ENCODE results near the gene ZNF319. TPM values are rescaled to one million over a fixed set of nuclear protein-coding genes. Genes with fewer than 3 reads are reported as not detected.

The ZNF319 gene
- total RNA-seq, 3 donors from 2014 or later (not counting 1 experiment from before 2014, with no cell fraction given), result 15.9 to 31.3 (median 29.3) TPM

- no peaks in the 10 kb centered on the region for H3K27me3 Mint-ChIP-seq (ENCODE audit: low read depth in 2 of 2)
- intact Hi-C loops (cut with micrococcal nuclease), result no loop called here
- H3K27ac Mint-ChIP-seq, result no peak overlapping the region
- Histone ChIP-seq H3K36me3 (ENCODE audit: control insufficient read depth, insufficient read depth, low read length) (no peaks in the 10 kb centered on the region), H3K4me1 (ENCODE audit: control insufficient read depth, insufficient read depth, low read length) (no peaks in the 10 kb centered on the region), H3K4me3 (ENCODE audit: low read length) (no peak overlapping the region), H3K27ac (ENCODE audit: low read length) (no peak overlapping the region), H3K9me3 (ENCODE audit: control insufficient read depth, insufficient read depth, low read length) (no peaks in the 10 kb centered on the region), H3K27me3 (ENCODE audit: control insufficient read depth, insufficient read depth, low read length) (no peaks in the 10 kb centered on the region)
- DNase-seq (no peak), ATAC-seq (no peak)
- no peaks in the 10 kb centered on the region for H3K9me3 Mint-ChIP-seq
- TF ChIP-seq CTCF (IDR thresholded peaks at IDR 0.05), result no peak
- WGBS (ENCODE audit: insufficient coverage), result 90% methylated on average over 7 of the region's 7 CpGs
- H3K36me3 Mint-ChIP-seq, result no peaks in the 10 kb centered on the region
- H3K4me1 Mint-ChIP-seq, result no peaks in the 10 kb centered on the region
- H3K4me3 Mint-ChIP-seq, result no peak overlapping the region
These were observed 39.5 kb downstream of the ZNF319 start for GRCh38 chr16:57960826-57961472.

GRCh38 chr16:57960310-57960709 is 40.2 kb downstream of the ZNF319 start:
- no peak for TF ChIP-seq CTCF (IDR thresholded peaks at IDR 0.05)
- Mint-ChIP-seq H3K4me1 (no peaks in the 10 kb centered on the region), H3K36me3 (no peaks in the 10 kb centered on the region), H3K27me3 (ENCODE audit: low read depth in 2 of 2) (no peaks in the 10 kb centered on the region), H3K4me3 (no peak overlapping the region), H3K9me3 (no peaks in the 10 kb centered on the region), H3K27ac (no peak overlapping the region)
- intact Hi-C loops (cut with micrococcal nuclease), result no loop called here
- Histone ChIP-seq H3K4me1 (ENCODE audit: control insufficient read depth, insufficient read depth, low read length) (no peaks in the 10 kb centered on the region), H3K27me3 (ENCODE audit: control insufficient read depth, insufficient read depth, low read length) (no peaks in the 10 kb centered on the region), H3K4me3 (ENCODE audit: low read length) (no peak overlapping the region), H3K36me3 (ENCODE audit: control insufficient read depth, insufficient read depth, low read length) (no peaks in the 10 kb centered on the region), H3K9me3 (ENCODE audit: control insufficient read depth, insufficient read depth, low read length) (no peaks in the 10 kb centered on the region), H3K27ac (ENCODE audit: low read length) (no peak overlapping the region)
- ATAC-seq (no peak), DNase-seq (no peak)
- WGBS (ENCODE audit: insufficient coverage), result 86% methylated on average over 7 of the region's 10 CpGs

GRCh38 chr16:57959804-57960203 is 40.7 kb downstream of the ZNF319 start:
- no peaks in the 10 kb centered on the region for H3K4me1 Mint-ChIP-seq
- Histone ChIP-seq H3K4me3 (ENCODE audit: low read length) (no peak overlapping the region), H3K36me3 (ENCODE audit: control insufficient read depth, insufficient read depth, low read length) (no peaks in the 10 kb centered on the region), H3K27ac (ENCODE audit: low read length) (no peak overlapping the region), H3K9me3 (ENCODE audit: control insufficient read depth, insufficient read depth, low read length) (no peaks in the 10 kb centered on the region), H3K27me3 (ENCODE audit: control insufficient read depth, insufficient read depth, low read length) (no peaks in the 10 kb centered on the region), H3K4me1 (ENCODE audit: control insufficient read depth, insufficient read depth, low read length) (no peaks in the 10 kb centered on the region)
- WGBS (ENCODE audit: insufficient coverage), result 84% methylated on average over 9 of the region's 11 CpGs
- intact Hi-C loops (cut with micrococcal nuclease), result no loop called here
- H3K9me3 Mint-ChIP-seq, result no peaks in the 10 kb centered on the region
- H3K4me3 Mint-ChIP-seq, result no peak overlapping the region
- ATAC-seq (no peak), DNase-seq (no peak)
- H3K27me3 Mint-ChIP-seq (ENCODE audit: low read depth in 2 of 2), result no peaks in the 10 kb centered on the region
- no peak for TF ChIP-seq CTCF (IDR thresholded peaks at IDR 0.05)
- no peak overlapping the region for H3K27ac Mint-ChIP-seq
- H3K36me3 Mint-ChIP-seq, result no peaks in the 10 kb centered on the region

- intact Hi-C loops (cut with micrococcal nuclease), result no loop called here
- no peak for ATAC-seq
- H3K9me3 ChIP-seq (ENCODE audit: control insufficient read depth, insufficient read depth, low read length), result no peaks in the 10 kb centered on the region
- no peak for TF ChIP-seq CTCF (IDR thresholded peaks at IDR 0.05)
- 69% methylated on average over 8 of the region's 8 CpGs for WGBS (ENCODE audit: insufficient coverage)
- H3K4me3 Mint-ChIP-seq, result no peak overlapping the region
- no peak overlapping the region for H3K27ac Mint-ChIP-seq
- H3K36me3 Mint-ChIP-seq, result no peaks in the 10 kb centered on the region
- H3K27me3 ChIP-seq (ENCODE audit: control insufficient read depth, insufficient read depth, low read length), result no peaks in the 10 kb centered on the region
- no peaks in the 10 kb centered on the region for H3K4me1 ChIP-seq (ENCODE audit: control insufficient read depth, insufficient read depth, low read length)
- H3K4me3 ChIP-seq (ENCODE audit: low read length), result no peak overlapping the region
- H3K36me3 ChIP-seq (ENCODE audit: control insufficient read depth, insufficient read depth, low read length), result no peaks in the 10 kb centered on the region
- H3K9me3 Mint-ChIP-seq, result no peaks in the 10 kb centered on the region
- H3K27ac ChIP-seq (ENCODE audit: low read length), result no peak overlapping the region
- no peaks in the 10 kb centered on the region for H3K4me1 Mint-ChIP-seq
- DNase-seq, result no peak
- no peaks in the 10 kb centered on the region for H3K27me3 Mint-ChIP-seq (ENCODE audit: low read depth in 2 of 2)
These were observed 41.4 kb downstream of the ZNF319 start for GRCh38 chr16:57959121-57959520.

All from natural killer cell (primary cell).